Subcutaneous adipose tissue (tissue), 4 donors: ENCODE measurements around the gene NAB2. TPM values are rescaled to one million over a fixed set of nuclear protein-coding genes. Genes with fewer than 3 reads are reported as not detected.

Experiments
- CTCF ChIP-seq: fragments of 450-650 bp; IDR thresholded peaks from one replicate; pipeline ENCODE4 v1.5.1; 2016; ENCODE audit warnings: low read depth, mild to moderate bottlenecking, control low read depth, antibody characterized with exemption, moderate library complexity
- total RNA-seq, 4 donors: library from RNA; depleted of rRNA; stranded (reverse); fragments of >200 nt; gene quantifications; one replicate each; pipeline ENCODE4 v1.1.0, GENCODE V29; 2016

Gene NAB2
- total RNA-seq, 4 donors from 2014 or later = 4.9 to 19.7 (median 13.7) TPM

GRCh38 chr12:57112492-57113294 is 23.8 kb downstream of the NAB2 start:
- no peak for TF ChIP-seq CTCF

- TF ChIP-seq CTCF = no peak
These were observed 27.8 kb downstream of the NAB2 start for GRCh38 chr12:57116580-57117281.

- no peak for TF ChIP-seq CTCF
These were observed 29.9 kb downstream of the NAB2 start for GRCh38 chr12:57118711-57119271.

GRCh38 chr12:57119294-57120085 is 30.6 kb downstream of the NAB2 start:
- no peak for TF ChIP-seq CTCF

GRCh38 chr12:57123813-57124212 is 34.9 kb downstream of the NAB2 start:
- no peak for TF ChIP-seq CTCF

GRCh38 chr12:57124261-57124877 is 35.5 kb downstream of the NAB2 start:
- no peak for TF ChIP-seq CTCF
